IPS-NIHi11 (cell line): ENCODE results near the gene EWSR1.

Experiments
- DNase-seq: peaks from one replicate; pipeline ENCODE4 v3.0.0; 2012; ENCODE audit warnings: mixed read lengths, low spot score

Gene EWSR1

DNA sequence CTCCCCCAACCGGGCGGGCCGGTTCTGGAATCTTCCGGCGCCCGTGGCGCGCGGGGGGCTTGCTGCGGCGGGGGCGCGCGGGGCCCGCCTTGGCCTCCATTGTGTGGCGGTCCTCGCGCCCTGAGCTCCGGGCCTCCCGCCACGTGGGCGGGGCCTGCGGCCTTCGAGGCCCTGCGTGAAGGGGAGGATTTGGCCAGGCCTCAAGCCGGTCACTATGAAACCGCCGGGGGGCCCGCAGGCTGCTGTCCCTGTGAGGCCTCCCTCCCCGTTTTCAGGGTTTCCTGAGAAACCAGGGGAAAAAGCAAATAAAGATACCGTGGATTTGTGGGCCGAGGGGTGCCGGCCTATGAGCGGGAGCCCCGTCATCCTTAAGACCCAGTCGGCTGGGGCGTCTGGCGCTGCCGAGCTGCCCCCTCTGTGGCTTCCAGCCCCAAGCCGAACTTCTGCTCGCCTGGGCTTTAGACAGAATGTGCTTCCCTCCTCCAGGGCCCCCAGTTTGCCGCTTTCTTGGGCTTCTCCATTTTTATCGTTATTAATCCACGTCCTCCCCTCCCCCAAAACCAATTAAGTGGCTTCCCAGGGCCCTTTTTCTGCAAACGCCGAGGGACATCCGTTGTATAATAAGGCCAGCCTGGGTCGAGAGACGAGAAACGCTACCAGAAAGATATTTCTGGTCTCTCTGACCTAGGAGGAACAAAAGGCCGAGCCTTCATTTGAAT lies 602 bp downstream of the EWSR1 start:
- DNase-seq: peak; percentile 69

DNA sequence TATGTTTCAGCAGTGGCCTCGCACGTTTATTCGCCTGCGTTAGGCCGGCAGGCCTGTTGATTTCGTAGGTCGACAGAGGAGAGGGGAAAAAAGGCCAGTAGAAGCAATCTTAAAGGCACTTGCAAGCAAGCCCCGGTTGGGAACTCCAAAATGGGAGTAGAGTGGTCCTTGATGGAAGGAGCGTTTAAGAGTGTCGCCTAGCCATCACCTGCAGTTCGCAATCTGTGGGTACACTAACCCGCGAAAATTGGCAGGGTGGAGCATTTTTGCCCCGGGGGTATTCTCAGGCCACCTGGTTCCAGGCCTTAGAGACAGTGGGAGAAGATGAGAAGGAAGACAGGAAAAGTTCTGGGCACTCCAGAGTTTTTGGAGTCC lies 1.1 kb downstream of the EWSR1 start:
- DNase-seq: no peak

DNA sequence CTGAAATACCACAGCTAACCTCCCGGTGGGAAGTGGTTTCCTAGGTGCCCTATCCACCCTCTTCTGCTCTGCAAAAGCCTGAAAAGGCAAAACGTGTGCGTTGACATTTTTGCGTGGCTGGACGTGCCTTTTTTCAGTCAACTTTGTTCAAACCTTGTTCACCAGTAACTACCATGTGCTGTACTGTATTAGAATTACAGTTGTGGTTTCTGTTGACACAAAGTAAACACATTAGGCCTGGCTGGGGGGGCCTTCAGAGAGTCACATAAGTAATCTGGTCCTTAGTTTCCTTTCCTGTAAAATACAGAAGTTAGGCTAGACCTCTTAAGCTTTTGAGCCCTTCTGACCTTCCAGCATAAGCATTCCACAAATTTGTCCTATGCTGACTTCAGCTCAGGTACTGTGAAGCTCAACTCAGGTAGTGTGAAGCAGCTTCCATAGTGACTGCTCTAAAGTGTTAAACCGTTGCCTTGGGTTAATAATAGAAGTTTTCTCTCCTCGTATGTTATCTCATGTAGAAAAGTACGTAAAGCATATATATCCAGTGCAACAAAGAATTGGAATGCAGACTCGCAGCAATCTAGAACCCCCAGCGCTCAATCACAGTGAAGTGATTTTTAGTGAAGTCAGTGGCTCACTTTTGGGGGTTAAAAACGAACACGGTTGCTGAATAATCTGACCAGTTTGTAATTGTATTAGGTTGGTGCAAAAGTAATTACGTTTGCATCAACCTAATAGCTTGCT lies 1.8 kb downstream of the EWSR1 start:
- no peak for DNase-seq

DNA sequence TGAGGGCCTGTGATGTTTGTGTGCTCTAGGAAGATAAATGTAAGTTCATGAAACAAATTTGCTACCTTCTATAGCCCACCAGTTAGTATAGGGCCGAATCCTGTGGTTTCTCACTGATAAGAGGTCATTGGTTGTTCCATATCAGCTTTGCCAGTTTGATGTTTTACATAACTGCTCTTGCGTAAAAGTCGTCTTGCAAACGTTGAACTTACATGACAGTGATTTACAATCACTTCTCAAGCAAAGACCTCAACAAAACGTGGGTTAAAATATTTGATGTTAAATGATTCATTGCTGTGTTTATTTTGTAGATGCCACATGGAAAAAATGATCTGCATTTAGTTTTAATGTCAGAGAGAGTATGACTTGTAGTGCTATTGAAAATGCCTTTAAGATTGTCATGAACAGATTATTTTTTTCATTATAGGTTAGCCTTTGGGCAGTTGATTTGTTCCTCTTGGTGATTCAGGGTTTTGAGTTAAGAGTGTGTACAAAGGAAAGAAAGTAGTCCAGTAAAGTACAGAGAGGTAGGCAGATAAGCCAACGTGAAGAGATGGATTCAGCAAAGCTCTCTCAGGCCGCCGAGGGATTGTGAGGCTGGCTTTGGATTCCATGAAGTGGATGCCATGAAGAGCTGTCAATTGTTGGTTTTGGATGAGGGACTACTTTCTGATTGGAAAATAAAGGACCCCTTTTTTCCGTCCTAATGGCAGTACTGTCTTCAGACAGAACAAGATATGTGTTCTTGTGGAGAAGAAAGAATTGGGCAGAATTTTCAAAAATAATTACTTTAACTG lies 2.6 kb downstream of the EWSR1 start:
- no peak for DNase-seq

DNA sequence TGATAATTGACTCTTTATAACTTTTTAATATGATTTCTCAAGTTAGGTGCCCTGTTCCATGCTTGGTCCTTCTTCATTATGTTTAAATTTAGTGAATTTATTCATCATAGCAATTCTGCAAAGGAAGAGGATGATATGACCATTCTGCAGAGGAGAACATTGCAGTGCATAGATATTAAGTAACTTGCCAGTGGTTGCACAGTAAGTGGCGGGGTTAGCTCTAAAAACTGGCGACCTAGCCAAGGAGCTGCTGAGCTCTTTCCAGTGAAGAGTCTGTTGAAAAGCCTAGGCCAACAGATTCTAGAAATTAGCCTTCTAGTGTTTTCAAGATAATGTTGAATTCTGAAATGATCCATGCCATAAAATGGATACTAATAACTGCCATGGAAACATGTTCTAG lies 4.6 kb downstream of the EWSR1 start:
- DNase-seq: no peak

DNA sequence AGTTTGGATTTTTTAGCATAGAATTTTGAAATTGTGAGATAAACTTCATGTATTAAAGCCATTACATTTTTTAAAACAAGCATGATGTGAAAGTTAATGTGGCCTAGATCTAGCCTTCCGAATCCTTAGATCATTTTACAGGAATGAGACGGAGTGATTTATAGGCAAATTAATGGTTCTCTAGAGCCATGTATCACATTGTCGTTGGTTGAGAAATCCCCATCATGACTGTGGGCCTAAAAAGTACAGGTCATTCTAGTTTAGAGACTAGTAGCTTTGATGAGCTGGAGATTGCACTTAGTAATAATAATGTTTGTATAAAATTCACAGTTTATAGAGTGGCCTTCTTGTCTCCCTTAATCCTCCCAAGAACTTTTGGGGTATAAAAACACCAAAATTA lies 7.1 kb downstream of the EWSR1 start:
- DNase-seq: no peak

DNA sequence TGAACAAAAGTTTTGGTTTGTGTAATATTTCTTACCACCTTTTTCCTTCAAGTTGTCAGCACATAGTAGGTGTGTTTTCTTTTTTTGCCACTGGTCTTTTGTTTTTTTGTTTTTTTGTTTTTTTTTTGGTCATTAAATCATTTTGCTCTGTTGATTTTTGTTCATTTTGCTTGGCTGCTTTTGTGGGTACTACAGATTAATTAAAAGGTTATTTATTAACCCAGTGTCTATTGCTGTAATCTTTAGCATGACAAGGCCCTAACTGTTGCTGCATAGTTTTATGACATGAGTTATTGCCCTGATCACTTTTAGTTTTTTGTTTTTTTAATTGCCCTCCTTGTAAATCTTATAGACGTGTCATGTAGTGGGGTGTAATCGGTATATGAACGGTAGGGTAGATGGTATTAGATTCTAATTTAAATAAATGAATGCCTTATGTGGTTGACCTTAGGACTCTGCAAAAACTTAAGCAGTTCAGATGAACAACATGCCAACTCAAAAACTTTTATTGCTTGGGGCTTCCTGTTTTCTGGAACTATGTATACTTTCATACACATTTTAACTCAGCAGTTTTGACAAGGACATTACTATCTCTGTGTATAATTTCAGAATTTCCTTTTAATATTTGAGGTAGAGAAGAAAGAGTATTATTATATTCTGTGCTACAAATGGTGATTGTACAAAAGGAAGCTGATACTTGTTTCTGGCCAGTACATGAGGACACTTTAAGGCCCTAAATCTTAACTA lies 7.9 kb downstream of the EWSR1 start:
- DNase-seq: no peak

DNA sequence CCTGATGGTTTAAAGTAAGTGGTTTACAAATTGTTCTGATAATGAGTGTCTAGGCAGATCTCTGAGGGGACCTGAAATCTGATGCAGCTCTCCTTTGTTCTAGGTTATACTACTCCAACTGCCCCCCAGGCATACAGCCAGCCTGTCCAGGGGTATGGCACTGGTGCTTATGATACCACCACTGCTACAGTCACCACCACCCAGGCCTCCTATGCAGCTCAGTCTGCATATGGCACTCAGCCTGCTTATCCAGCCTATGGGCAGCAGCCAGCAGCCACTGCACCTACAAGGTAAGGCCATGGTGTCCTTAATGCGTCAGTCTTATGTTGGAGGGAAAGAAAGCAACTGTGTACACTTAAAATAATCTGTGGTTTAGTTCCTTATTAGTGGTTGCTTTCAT lies 9.9 kb downstream of the EWSR1 start:
- no peak for DNase-seq

DNA sequence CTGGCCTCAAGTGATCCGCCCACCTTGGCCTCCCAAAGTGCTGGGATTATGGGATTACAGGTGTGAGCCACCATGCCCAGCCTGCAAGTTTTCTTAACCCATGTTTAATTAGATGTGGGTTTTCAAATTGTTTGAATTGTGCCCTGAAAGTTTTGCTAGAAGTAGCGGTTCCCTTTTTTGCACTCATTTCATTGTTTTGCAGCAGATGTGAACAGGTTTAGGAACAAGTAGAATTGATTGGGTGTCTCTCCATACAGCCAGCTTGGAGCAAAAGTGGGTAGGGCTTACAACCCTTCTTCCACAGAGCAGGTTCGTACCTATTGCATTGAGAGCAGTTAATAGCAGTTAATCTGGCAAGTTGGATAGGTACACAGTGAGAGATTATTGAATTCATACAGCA lies 16.1 kb downstream of the EWSR1 start:
- no peak for DNase-seq

DNA sequence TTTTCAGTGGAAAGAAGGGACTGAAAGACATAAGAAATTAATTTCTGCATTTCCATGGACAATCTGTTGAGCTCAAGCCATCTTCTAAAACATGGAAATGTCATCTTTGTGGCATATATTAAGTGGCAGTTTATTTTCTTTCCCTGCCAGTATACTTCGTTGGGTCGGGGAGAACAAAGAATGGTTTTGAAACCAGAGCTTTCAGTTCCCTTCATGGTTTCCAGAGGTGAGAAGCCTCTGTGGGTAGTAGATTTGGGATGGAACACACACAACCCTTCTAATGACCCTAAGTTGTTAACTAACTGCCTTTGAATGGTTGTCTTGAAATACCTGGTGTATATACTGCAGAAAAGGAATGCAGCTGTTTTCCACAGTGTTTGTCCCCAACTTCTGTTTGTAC lies 20.8 kb downstream of the EWSR1 start:
- DNase-seq: no peak

DNA sequence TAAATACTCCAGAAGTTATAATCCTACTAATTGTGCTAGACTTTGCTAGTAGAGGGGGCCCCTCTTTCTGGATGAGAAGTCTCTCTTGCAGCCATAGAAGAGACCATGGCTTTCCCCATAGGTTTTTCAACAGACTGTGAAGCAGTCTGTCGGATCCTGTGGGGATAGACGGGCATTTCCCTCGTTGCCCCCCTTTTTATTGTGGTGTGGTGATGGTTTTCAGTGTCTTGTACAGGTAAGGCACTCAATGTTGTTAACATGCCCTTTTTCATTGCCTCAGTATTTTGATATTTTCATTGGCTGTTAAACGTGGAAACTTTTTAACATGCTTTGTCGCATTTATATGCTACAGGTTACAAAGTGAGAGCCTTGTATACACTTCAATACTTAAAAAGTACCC lies 22.0 kb downstream of the EWSR1 start:
- no peak for DNase-seq

DNA sequence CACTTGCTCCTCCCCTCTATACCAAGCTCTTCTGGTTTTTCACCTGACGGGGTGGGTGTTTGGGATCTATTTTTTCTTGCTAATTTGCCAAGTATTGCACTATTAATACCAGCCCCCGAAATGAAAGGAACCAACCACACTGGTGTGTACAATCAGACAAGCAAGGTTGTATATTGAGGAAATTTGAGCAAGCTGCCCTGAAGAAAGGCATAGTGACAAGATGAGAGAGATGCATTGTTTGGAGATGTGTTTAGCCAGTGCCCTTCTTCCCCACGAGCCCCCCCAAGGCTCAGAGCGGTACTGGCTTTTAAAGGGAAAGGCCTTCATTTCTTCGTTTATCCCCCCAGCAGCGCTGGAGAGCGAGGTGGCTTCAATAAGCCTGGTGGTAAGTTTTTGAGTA lies 23.1 kb downstream of the EWSR1 start:
- DNase-seq: no peak

DNA sequence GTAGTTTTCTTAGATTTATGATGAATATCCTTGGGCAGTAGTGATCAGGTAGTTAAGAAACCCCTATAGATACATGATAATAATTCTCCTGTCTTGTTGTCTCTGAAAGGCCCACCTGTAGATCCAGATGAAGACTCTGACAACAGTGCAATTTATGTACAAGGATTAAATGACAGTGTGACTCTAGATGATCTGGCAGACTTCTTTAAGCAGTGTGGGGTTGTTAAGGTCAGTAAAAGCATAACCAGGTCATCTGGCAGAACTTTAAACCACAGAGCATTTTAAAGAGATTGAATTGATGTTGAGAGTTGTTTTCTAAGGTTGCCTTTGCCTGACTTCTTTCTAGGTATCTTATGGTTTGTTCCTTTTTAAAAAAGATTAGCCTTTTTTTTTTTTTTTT lies 24.3 kb downstream of the EWSR1 start:
- no peak for DNase-seq

DNA sequence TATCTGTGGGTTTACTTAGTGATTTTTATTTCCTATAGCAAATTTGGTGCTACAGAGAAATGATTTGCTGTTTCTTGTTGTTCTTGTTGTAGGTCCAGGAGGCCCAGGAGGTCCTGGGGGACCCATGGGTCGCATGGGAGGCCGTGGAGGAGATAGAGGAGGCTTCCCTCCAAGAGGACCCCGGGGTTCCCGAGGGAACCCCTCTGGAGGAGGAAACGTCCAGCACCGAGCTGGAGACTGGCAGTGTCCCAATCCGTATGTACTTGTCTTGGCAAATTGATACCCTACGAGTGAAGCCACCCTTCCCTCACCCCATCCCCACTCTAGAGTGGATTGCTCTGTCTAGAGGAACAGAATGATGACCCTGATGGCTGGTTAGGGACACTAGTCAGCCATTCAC lies 30.6 kb downstream of the EWSR1 start:
- no peak for DNase-seq

DNA sequence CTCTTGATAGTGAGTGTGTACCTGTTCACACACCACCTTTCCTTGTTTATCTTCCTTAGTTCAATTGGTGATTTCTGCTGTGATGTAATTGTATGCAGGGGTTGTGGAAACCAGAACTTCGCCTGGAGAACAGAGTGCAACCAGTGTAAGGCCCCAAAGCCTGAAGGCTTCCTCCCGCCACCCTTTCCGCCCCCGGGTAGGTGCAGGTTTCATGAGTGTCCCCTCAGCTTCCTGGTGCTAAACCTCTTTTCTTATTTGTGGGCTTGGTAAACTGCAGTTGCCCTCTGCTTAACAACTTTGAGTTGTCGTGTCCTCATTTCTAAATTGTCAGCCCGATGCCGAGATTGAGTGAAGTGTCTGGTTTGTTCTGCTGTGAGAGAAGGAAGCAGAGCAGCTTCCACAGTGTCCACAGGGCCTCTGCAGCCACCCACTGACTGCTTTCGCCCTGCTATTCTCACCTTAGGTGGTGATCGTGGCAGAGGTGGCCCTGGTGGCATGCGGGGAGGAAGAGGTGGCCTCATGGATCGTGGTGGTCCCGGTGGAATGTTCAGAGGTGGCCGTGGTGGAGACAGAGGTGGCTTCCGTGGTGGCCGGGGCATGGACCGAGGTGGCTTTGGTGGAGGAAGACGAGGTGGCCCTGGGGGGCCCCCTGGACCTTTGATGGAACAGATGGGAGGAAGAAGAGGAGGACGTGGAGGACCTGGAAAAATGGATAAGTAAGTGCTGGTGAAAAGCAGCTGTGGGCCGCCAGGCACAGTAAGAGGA lies 31.2 kb downstream of the EWSR1 start:
- DNase-seq: no peak

DNA sequence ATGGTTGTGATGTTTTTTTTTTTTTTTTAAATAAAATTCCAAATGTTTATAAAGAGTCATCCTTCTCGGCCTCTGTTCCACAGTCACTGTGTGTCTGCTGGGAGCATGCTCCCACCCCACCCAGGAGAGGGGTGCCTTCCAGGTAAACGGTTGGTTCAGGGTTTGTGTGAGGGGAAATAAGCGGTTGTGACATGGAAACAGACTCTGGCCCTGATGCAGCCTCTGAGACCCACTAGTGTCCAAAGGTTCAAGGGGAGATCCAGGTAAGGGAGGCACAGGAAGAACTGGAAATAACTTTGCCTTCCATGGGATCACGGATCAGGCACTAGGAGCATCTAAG lies 32.4 kb downstream of the EWSR1 start:
- no peak for DNase-seq

DNA sequence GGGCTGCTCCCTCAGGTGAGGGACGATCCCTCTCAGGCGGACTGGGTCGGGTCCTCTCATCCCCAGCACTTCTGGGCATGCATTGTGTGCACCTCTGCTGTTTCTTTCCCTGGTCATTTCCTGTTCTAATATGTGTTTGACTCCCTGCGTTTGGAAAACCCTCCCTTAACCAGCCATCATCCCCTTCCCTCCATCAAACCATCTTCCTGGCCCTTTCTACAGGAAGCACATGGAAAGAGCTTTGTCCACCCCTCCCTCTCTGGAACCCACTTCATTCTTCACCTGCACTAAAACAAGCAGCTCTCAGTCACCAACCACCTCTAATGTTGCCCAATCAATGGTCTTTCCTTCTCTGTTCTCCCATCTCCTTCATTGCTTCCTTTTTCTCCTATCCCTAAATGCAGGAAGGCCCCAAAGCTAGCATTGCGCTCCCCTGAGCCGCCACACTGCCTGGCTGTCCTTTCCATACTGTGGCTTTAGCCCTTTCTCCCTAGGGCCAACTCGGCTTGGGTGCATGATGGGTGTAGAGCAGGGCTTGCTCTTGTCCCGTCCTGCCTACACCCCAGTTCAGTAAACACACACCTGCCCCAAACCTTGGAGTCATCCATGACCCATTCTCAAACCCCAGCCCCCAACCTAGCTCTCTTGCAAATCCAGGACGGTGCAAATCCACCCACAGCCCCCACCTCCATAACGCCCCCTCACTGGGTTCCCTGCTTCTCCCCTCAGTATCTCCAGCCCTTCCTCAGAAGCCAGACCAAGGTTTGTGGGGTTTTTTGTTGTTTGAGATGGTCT lies 32.9 kb downstream of the EWSR1 start:
- DNase-seq: no peak

DNA sequence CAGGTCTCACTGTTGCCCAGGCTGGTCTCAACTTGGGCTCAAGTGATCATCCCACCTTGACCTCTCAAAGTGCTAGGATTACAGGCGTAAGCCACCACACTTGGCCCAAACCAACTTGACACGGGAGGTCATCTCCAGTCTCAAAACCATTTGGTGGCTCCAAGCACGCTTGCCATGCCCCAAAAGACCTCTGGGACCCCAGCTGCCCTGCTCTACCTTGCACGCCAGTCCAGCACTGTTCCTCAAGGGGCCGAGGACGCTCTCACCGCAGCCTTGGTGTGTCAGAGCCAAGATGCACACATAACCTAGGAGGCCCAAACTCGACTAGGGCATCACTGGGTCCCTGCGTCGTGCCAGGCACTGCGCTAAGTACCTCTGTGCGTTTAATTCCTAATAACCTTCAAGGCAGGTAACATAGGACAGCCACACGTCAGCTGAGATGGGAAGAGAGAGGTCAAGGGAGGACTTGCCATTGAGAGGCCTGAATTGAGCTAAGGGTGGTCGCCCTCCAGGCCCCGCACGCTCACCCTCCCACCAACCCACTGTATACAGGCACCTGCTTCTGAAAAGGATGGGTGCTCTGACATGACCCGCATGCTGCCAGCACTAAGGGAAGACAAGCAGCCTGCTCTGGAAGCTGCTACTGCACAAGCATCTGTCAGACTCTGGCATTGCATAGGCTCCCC lies 33.8 kb downstream of the EWSR1 start:
- DNase-seq: no peak

DNA sequence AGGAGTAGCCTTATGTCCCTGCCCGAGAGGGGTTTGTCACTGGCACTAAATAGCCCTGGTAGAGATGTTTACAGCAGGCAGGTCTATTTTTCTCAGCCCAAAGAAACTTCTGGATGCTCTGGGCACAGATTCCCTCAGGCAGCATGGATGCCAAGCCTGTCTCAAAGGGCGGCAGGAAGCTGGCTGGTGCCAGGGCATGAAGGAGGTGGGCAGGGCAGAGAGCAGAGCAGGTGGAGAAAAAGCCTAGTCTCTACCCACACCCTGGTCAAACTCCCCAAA lies 34.3 kb downstream of the EWSR1 start:
- DNase-seq: no peak

DNA sequence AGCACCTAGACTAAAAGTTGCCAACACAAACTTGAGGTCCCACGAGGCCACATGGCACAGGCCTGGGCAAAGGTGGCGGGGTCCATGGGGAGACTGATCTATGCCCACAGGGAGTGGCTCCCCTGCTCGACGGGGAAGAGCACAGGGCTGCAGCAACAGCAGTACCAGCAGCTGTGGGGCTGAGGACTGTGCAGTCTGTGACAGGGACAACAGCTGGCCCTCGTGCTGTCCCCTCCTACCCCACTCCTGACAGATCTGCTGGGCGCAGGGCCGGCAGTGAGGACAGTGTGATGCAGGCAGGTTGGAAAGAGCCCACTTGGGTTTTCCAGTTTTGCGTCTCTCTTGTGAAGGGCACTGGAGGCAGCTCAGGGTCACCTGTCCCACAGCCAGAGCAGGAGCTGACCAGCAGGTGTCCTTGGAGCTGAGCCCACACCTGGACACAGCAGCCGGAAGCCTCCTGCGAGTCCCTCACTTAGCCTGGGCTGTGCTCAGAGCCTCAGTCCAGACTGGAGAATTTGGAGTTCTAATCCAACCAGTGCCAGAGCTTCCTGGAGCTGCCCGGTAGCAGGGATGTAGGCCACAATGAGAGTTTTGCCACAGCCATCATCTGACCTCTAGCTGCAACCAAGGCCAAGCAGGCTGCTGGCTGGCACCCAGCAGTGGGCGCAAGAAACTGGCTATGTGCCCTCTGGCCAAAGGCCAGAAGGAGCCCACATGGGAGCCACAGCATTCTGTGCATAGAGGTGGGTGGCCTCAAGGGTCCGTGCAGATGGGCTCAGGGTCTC lies 34.8 kb downstream of the EWSR1 start:
- no peak for DNase-seq
